Thyroid gland (tissue), 4 donors: ENCODE data around the gene MAK. TPM values are rescaled to one million over a fixed set of nuclear protein-coding genes. Genes with fewer than 3 reads are reported as not detected.
"Not testable (repeated sequence)": the region's sequence is repeated elsewhere in the genome, so short reads cannot be mapped to it uniquely, and the experiment has no call there.

Experiments used
- DNase-seq, 2 donors: peaks; one replicate each; pipeline ENCODE4 v3.0.0-alpha.2; 2019
- H3K27ac ChIP-seq, 3 donors: fragments of 200-600 bp; sonication (generic); 1 replicate in 2 of 3; 2 replicates in 1 of 3; pipeline ENCODE4 v1.5.1; 2016 to 2019; ENCODE audit warnings: mild to moderate bottlenecking in 1 of 3, moderate library complexity in 1 of 3
- H3K27me3 ChIP-seq: fragments of 200-600 bp; sonication (generic); one replicate; pipeline ENCODE4 v1.5.1; 2019
- H3K36me3 ChIP-seq, 2 donors: fragments of 200-600 bp; sonication (generic); one replicate each; pipeline ENCODE4 v1.5.1; 2016 to 2019
- H3K4me1 ChIP-seq, 2 donors: fragments of 200-600 bp; sonication (generic); one replicate each; pipeline ENCODE4 v1.5.1; 2017 to 2019
- H3K4me3 ChIP-seq, 3 donors: fragments of 200-600 bp; sonication (generic); replicated peaks in 1 of 3; 1 replicate in 2 of 3; 2 replicates in 1 of 3; pipeline ENCODE4 v1.5.1; 2016; ENCODE audit warnings: mild to moderate bottlenecking in 1 of 3
- H3K9me3 ChIP-seq: fragments of 200-600 bp; sonication (generic); one replicate; pipeline ENCODE4 v1.5.1; 2017
- CTCF ChIP-seq, 6 experiments: fragments of 200-600 bp in 3 of 6; fragments of 450-650 bp in 3 of 6; sonication (generic) in 3 of 6; IDR thresholded peaks; one replicate each; pipeline ENCODE4 v1.5.1; 2016 to 2019; ENCODE audit warnings: antibody characterized with exemption in 6 of 6, mild to moderate bottlenecking in 2 of 6, inconsistent platforms in 1 of 6, moderate library complexity in 1 of 6
- POLR2A ChIP-seq, 2 donors: fragments of 450-650 bp; IDR thresholded peaks; one replicate each; pipeline ENCODE4 v1.6.1; 2017; ENCODE audit warnings: antibody characterized with exemption in 2 of 2, mild to moderate bottlenecking in 2 of 2, moderate library complexity in 1 of 2
- WGBS, 2 donors: methylation state at CpG; one replicate each; pipeline ENCODE4 v1.1.5; 2017; 5-methylcytosine and 5-hydroxymethylcytosine counted together
- intact Hi-C: fragments of 100-400 bp; cut with DNase I; formaldehyde crosslinking; loops from one replicate; pipeline ENCODE4 v1.15.1; 2023
- total RNA-seq, 4 donors: library from RNA; depleted of rRNA; stranded (reverse); fragments of >200 nt; gene quantifications; one replicate each; pipeline ENCODE4 v1.2.3, GENCODE V29; 2016

Gene MAK
- total RNA-seq, 4 donors from 2014 or later: 0.21 TPM; not detected in 3

- Histone ChIP-seq H3K36me3 (no peaks in the 10 kb centered on the region), H3K4me3 (no peak overlapping the region), H3K4me1 (no peaks in the 10 kb centered on the region), H3K27me3 (peaks cover 14% of the 10 kb centered on the region), H3K9me3 (no peaks in the 10 kb centered on the region), H3K27ac (no peak overlapping the region)
- intact Hi-C loops: no loop called here
- no peak for TF ChIP-seq POLR2A (IDR thresholded peaks at IDR 0.05)
- TF ChIP-seq CTCF (IDR thresholded peaks at IDR 0.05): no peak
- no peak for DNase-seq
- WGBS, 2 donors: 80 to 90% methylated on average over 12 to 14 of the region's 14 CpGs
Observed at GRCh38 chr6:10877012-10877411, 38.7 kb upstream of the MAK start.

- intact Hi-C loops: no loop called here
- Histone ChIP-seq H3K36me3 (no peaks in the 10 kb centered on the region), H3K9me3 (no peaks in the 10 kb centered on the region), H3K27me3 (no peaks in the 10 kb centered on the region), H3K4me1 (no peaks in the 10 kb centered on the region), H3K4me3 (no peak overlapping the region), H3K27ac (no peak overlapping the region)
- TF ChIP-seq CTCF (IDR thresholded peaks at IDR 0.05): no peak
- TF ChIP-seq POLR2A (IDR thresholded peaks at IDR 0.05): no peak
- WGBS, 2 donors: 87 to 98% methylated on average over 4 of the region's 4 CpGs
- no peak for DNase-seq
Observed at GRCh38 chr6:10875026-10875425, 36.7 kb upstream of the MAK start.

- H3K4me3 ChIP-seq: no peak overlapping the region
- DNase-seq: no peak
Observed at GRCh38 chr6:10874207-10874606, 35.9 kb upstream of the MAK start.

GRCh38 chr6:10873374-10873773 is 35.0 kb upstream of the MAK start:
- no peaks in the 10 kb centered on the region for H3K9me3 ChIP-seq
- intact Hi-C loops: no loop called here
- TF ChIP-seq CTCF (IDR thresholded peaks at IDR 0.05) (no peak), POLR2A (IDR thresholded peaks at IDR 0.05) (no peak)
- H3K27me3 ChIP-seq: no peaks in the 10 kb centered on the region
- no peaks in the 10 kb centered on the region for H3K4me1 ChIP-seq
- WGBS, 2 donors: 55 to 79% methylated on average over 1 of the region's 1 CpG
- H3K27ac ChIP-seq: no peak overlapping the region
- DNase-seq: no peak
- H3K36me3 ChIP-seq: no peaks in the 10 kb centered on the region
- H3K4me3 ChIP-seq: no peak overlapping the region

More at GRCh38 chr6:10874207-10874606, 35.9 kb upstream of the MAK start:
- no peaks in the 10 kb centered on the region for H3K27me3 ChIP-seq
- no peaks in the 10 kb centered on the region for H3K4me1 ChIP-seq
- no peaks in the 10 kb centered on the region for H3K36me3 ChIP-seq
- 95% methylated on average over 5 to 6 of the region's 6 CpGs for WGBS, 2 donors
- no peak overlapping the region for H3K27ac ChIP-seq
- intact Hi-C loops: no loop called here
- H3K9me3 ChIP-seq: no peaks in the 10 kb centered on the region
- TF ChIP-seq CTCF (IDR thresholded peaks at IDR 0.05) (no peak), POLR2A (IDR thresholded peaks at IDR 0.05) (no peak)

- no peaks in the 10 kb centered on the region for H3K9me3 ChIP-seq
- H3K27me3 ChIP-seq: no peaks in the 10 kb centered on the region
- H3K36me3 ChIP-seq: no peaks in the 10 kb centered on the region
- TF ChIP-seq POLR2A (IDR thresholded peaks at IDR 0.05): no peak
- TF ChIP-seq CTCF (IDR thresholded peaks at IDR 0.05): no peak
- intact Hi-C loops: no loop called here
- peaks cover 0 to 3% of the 10 kb centered on the region in 2 donors for H3K4me1 ChIP-seq
- 92% methylated on average over 3 of the region's 3 CpGs for WGBS, 2 donors
- H3K27ac ChIP-seq: no peak overlapping the region
- no peak overlapping the region for H3K4me3 ChIP-seq
- no peak for DNase-seq
Observed at GRCh38 chr6:10867952-10868351, 29.6 kb upstream of the MAK start.

- H3K27ac ChIP-seq, intact Hi-C loops, H3K9me3 ChIP-seq, H3K4me3 ChIP-seq, DNase-seq, H3K4me1 ChIP-seq, H3K36me3 ChIP-seq, H3K27me3 ChIP-seq: not testable (repeated sequence)
- WGBS, 2 donors: 90 to 92% methylated on average over 3 of the region's 3 CpGs
Observed at GRCh38 chr6:10866709-10867108, 28.4 kb upstream of the MAK start.

GRCh38 chr6:10863031-10863430 is 24.7 kb upstream of the MAK start:
- DNase-seq, H3K27me3 ChIP-seq, H3K4me1 ChIP-seq, H3K9me3 ChIP-seq, intact Hi-C loops, H3K4me3 ChIP-seq, H3K36me3 ChIP-seq, H3K27ac ChIP-seq: not testable (repeated sequence)
- 94 to 96% methylated on average over 7 of the region's 7 CpGs for WGBS, 2 donors
